K562 (cell line): Measurements from ENCODE around the gene PCYT1A. TPM values are rescaled to one million over a fixed set of nuclear protein-coding genes. Genes with fewer than 3 reads are reported as not detected.
A peak's percentile ranks its signal among the peaks of the same experiment; 100 is the strongest.
"Not testable (repeated sequence)": the region's sequence is repeated elsewhere in the genome, so short reads cannot be mapped to it uniquely, and the experiment has no call there.

Experiments used
- ATAC-seq: fragments of 200-7000 bp; cut with Tn5 transposase; 3 replicates; pipeline ENCODE4 v1.9.1; 2020; ENCODE audit warnings: moderate library complexity
- BruUV-seq: library from RNA; stranded (reverse); fragments of 400-500 nt; replicated peaks from 2 replicates; lab custom pipeline; 2021; lab: Mats Ljungman, UMichigan
- CTCF ChIA-PET: fragments of 300-600 bp; formaldehyde crosslinking; extraction: SDS; loops from one replicate; lab custom pipeline; 2021; ENCODE audit warnings: low intra/inter-chr PET ratio; lab: Yijun Ruan, JAX
- POLR2A ChIA-PET: fragments of 300-600, 350-650 bp; sonication (Branson Sonifier 250); formaldehyde crosslinking; extraction: SDS; loops from one replicate; lab custom pipeline; 2021; ENCODE audit warnings: antibody characterized with exemption, inconsistent platforms; lab: Yijun Ruan, JAX
- DNase-seq, 4 experiments: peaks; one replicate each; pipeline versions ENCODE4 v3.0.0 to v3.0.0-alpha.2; 2011 to 2018; ENCODE audit warnings: low spot score in 3 of 4, mixed read lengths in 3 of 4; ENCODE audit errors: extremely low read depth in 1 of 4
- FAIRE-seq: peaks from 2 replicates; lab custom pipeline; 2011; peaks lifted over from hg19 to GRCh38; lab: Jason Lieb, UNC
- H2AFZ ChIP-seq: 2 replicates; pipeline ENCODE4 v1.6.0; 2011; ENCODE audit warnings: low read depth, low read length, control low read depth, inconsistent platforms
- H3K27ac ChIP-seq: fragments of 200-600 bp; 3 replicates; pipeline ENCODE4 v1.8.0; 2011; ENCODE audit warnings: low read depth, mild to moderate bottlenecking, control low read depth, inconsistent platforms, low read length, moderate library complexity, mixed read lengths; ENCODE audit errors: extremely low read depth
- H3K27me3 ChIP-seq, 2 experiments: fragments of 300-600 bp in 1 of 2; 2 replicates in 1 of 2; 3 replicates in 1 of 2; pipeline versions ENCODE4 v1.6.0 to v1.8.0; 2011; ENCODE audit warnings: inconsistent platforms in 2 of 2, low read length in 2 of 2, mild to moderate bottlenecking in 1 of 2, mixed read lengths in 1 of 2, moderate library complexity in 1 of 2; ENCODE audit not compliant: control insufficient read depth in 2 of 2, insufficient read depth in 2 of 2
- H3K36me3 ChIP-seq: fragments of 300-600 bp; 3 replicates; pipeline ENCODE4 v1.8.0; 2011; ENCODE audit warnings: mild to moderate bottlenecking, low read length, inconsistent platforms; ENCODE audit not compliant: control insufficient read depth, insufficient read depth
- H3K4me1 ChIP-seq, 2 experiments: fragments of 200-600 bp in 1 of 2; replicated peaks in 1 of 2; 2 replicates in 1 of 2; 3 replicates in 1 of 2; pipeline versions ENCODE4 v1.5.1 to v1.8.0; 2011; ENCODE audit warnings: inconsistent platforms in 2 of 2, low read length in 2 of 2, mild to moderate bottlenecking in 1 of 2, mixed read lengths in 1 of 2, moderate library complexity in 1 of 2; ENCODE audit not compliant: control insufficient read depth in 2 of 2, insufficient read depth in 2 of 2
- H3K4me2 ChIP-seq: 2 replicates; pipeline ENCODE4 v1.6.1; 2011; ENCODE audit warnings: low read length, control low read depth, inconsistent platforms, mixed read lengths; ENCODE audit not compliant: insufficient read depth
- H3K4me3 ChIP-seq: fragments of 200-600 bp; sonication (generic), shearing (Covaris generic); 2 replicates; pipeline ENCODE4 v1.5.1; 2016; ENCODE audit warnings: control low read depth, inconsistent platforms
- H3K79me2 ChIP-seq: fragments of 200-600 bp; 3 replicates; pipeline ENCODE4 v1.8.0; 2011; ENCODE audit warnings: low read length, inconsistent platforms; ENCODE audit not compliant: control insufficient read depth, insufficient read depth
- H3K9ac ChIP-seq, 2 experiments: 2 replicates each; pipeline versions ENCODE4 v1.6.0 to v1.6.1; 2011; ENCODE audit warnings: low read depth in 2 of 2, low read length in 2 of 2, control low read depth in 1 of 2, inconsistent platforms in 1 of 2, mild to moderate bottlenecking in 1 of 2, mixed read lengths in 1 of 2; ENCODE audit not compliant: insufficient read depth in 1 of 2
- H3K9me1 ChIP-seq: one replicate; pipeline ENCODE4 v1.6.0; 2011; ENCODE audit warnings: inconsistent platforms, mild to moderate bottlenecking, low read length, moderate library complexity; ENCODE audit not compliant: control insufficient read depth, insufficient read depth
- H3K9me3 ChIP-seq: replicated peaks from 2 replicates; pipeline ENCODE4 v1.5.1; 2011; ENCODE audit warnings: low read depth, low read length, inconsistent platforms; ENCODE audit not compliant: control insufficient read depth, insufficient read depth
- H4K20me1 ChIP-seq: replicated peaks from 2 replicates; pipeline ENCODE4 v1.6.1; 2011; ENCODE audit warnings: low read length, inconsistent platforms, mixed read lengths; ENCODE audit not compliant: control insufficient read depth, insufficient read depth
- ADNP ChIP-seq: fragments of 200-800 bp; sonication (Bioruptor generic); IDR thresholded peaks from 2 replicates; pipeline ENCODE4 v1.6.1; 2016; ENCODE audit warnings: missing genetic modification characterization, missing compliant biosample characterization
- ARID1B ChIP-seq: fragments of 450-650 bp; IDR thresholded peaks from 2 replicates; pipeline ENCODE4 v1.6.1; 2016; ENCODE audit warnings: antibody characterized with exemption, mild to moderate bottlenecking, inconsistent platforms
- BRD4 ChIP-seq: fragments of 200-600 bp; sonication (generic); IDR thresholded peaks from 2 replicates; pipeline ENCODE4 v1.6.1; 2017; ENCODE audit warnings: inconsistent platforms
- ELF4 ChIP-seq: fragments of 450-650 bp; formaldehyde crosslinking; IDR thresholded peaks from 2 replicates; pipeline ENCODE4 v1.4.0; 2022; ENCODE audit warnings: missing genetic modification characterization
- FOXM1 ChIP-seq, 2 experiments: fragments of 450-650 bp in 1 of 2; sonication (generic) in 1 of 2; formaldehyde crosslinking in 1 of 2; IDR thresholded peaks; 2 replicates each; pipeline versions ENCODE4 v1.6.1 to v1.9.0; 2017 to 2022; ENCODE audit warnings: low read depth in 2 of 2, mild to moderate bottlenecking in 2 of 2, missing genetic modification reagents in 1 of 2, moderate library complexity in 1 of 2
- HDAC6 ChIP-seq: IDR thresholded peaks from 2 replicates; pipeline ENCODE4 v1.6.1; 2012; ENCODE audit warnings: low read depth, mild to moderate bottlenecking, control low read depth, inconsistent platforms, low read length, moderate library complexity
- MECOM ChIP-seq: fragments of 250-450 bp; sonication (Bioruptor Pico); IDR thresholded peaks from 2 replicates; pipeline ENCODE4 v1.8.0; 2022; ENCODE audit warnings: inconsistent platforms
- MLLT1 ChIP-seq, 2 experiments: fragments of 450-650 bp; IDR thresholded peaks; 2 replicates each; pipeline ENCODE4 v1.6.1; 2016
- PHF20 ChIP-seq: fragments of 450-650 bp; IDR thresholded peaks from 2 replicates; pipeline ENCODE4 v1.6.1; 2018; ENCODE audit not compliant: partially characterized antibody
- SNIP1 ChIP-seq: fragments of 450-650 bp; IDR thresholded peaks from 2 replicates; pipeline ENCODE4 v1.7.1; 2017; ENCODE audit warnings: low read depth, mild to moderate bottlenecking
- TGIF2 ChIP-seq: sonication (generic); formaldehyde crosslinking; IDR thresholded peaks from 2 replicates; pipeline ENCODE4 v1.8.1; 2022; ENCODE audit warnings: mild to moderate bottlenecking, missing genetic modification reagents, moderate library complexity
- ZNF175 ChIP-seq: fragments of 200-800 bp; sonication (Bioruptor generic); IDR thresholded peaks from 2 replicates; pipeline ENCODE4 v1.6.1; 2016; ENCODE audit warnings: low read depth, mild to moderate bottlenecking, missing genetic modification characterization, missing compliant biosample characterization
- ZNF311 ChIP-seq: fragments of 250-450 bp; sonication (Bioruptor Pico); IDR thresholded peaks from 2 replicates; pipeline ENCODE4 v1.4.0; 2020; ENCODE audit warnings: mild to moderate bottlenecking, moderate library complexity
- WGBS: fragments of 100-300 bp; shearing (Covaris generic); methylation state at CpG from one replicate; pipeline ENCODE4 v1.1.6; 2016; ENCODE audit warnings: low coverage, mixed read lengths; ENCODE audit not compliant: insufficient coverage; ENCODE audit errors: missing lambda C conversion rate; 5-methylcytosine and 5-hydroxymethylcytosine counted together
- in situ Hi-C: fragments of 300-500 bp; cut with MboI; formaldehyde crosslinking; loops from 4 replicates; pipeline ENCODE4 v1.15.0; 2018; ENCODE audit warnings: inconsistent platforms, mixed read lengths
- intact Hi-C: fragments of 100-400 bp; cut with micrococcal nuclease; formaldehyde crosslinking; loops from 2 replicates; pipeline ENCODE4 v1.14.2; 2022
- polyA plus RNA-seq, 8 experiments: library from polyadenylated mRNA; depleted of rRNA in 4 of 8; stranded (reverse) in 5 of 8; unstranded in 3 of 8; fragments of >200 nt; fragmentation: Nextera tagmentation in 2 of 8; fragmentation: Illumina TruSeq in 1 of 8; extraction: Ambion mirVana in 2 of 8; extraction: Trizol in 1 of 8; gene quantifications; 2 replicates each; pipeline versions ENCODE4 v1.2.1 to v1.2.3, GENCODE V29; 2011 to 2014; ENCODE audit warnings: inconsistent platforms in 1 of 8, missing spikeins in 1 of 8
- total RNA-seq, 7 experiments: library from RNA; depleted of rRNA in 6 of 7; stranded (reverse); fragments of >200 nt in 6 of 7; fragmentation: Illumina TruSeq in 2 of 7; extraction: Trizol in 2 of 7; gene quantifications; 2 replicates each; pipeline versions ENCODE4 v1.2.1 to v1.2.3, GENCODE V29; 2011 to 2021; ENCODE audit warnings: low replicate concordance in 1 of 7
- TF ChIP-seq, protein P1 (sequence below), 3 experiments: fragments of 200-800 bp in 1 of 3; sonication (Bioruptor generic) in 1 of 3; sonication (generic) in 1 of 3; formaldehyde crosslinking in 1 of 3; IDR thresholded peaks; 2 replicates each; pipeline versions ENCODE4 v1.6.1 to v1.8.0; 2016 to 2022; ENCODE audit warnings: mild to moderate bottlenecking in 2 of 3, missing compliant biosample characterization in 2 of 3, missing genetic modification characterization in 2 of 3, missing genetic modification reagents in 1 of 3

The PCYT1A gene
- total and polyA plus RNA-seq, 9 of the 15 experiments (the other 6 are each of a cell fraction or from before 2014, with no cell fraction given), result 13.4 to 62.8 (median 49.4) TPM

DNA sequence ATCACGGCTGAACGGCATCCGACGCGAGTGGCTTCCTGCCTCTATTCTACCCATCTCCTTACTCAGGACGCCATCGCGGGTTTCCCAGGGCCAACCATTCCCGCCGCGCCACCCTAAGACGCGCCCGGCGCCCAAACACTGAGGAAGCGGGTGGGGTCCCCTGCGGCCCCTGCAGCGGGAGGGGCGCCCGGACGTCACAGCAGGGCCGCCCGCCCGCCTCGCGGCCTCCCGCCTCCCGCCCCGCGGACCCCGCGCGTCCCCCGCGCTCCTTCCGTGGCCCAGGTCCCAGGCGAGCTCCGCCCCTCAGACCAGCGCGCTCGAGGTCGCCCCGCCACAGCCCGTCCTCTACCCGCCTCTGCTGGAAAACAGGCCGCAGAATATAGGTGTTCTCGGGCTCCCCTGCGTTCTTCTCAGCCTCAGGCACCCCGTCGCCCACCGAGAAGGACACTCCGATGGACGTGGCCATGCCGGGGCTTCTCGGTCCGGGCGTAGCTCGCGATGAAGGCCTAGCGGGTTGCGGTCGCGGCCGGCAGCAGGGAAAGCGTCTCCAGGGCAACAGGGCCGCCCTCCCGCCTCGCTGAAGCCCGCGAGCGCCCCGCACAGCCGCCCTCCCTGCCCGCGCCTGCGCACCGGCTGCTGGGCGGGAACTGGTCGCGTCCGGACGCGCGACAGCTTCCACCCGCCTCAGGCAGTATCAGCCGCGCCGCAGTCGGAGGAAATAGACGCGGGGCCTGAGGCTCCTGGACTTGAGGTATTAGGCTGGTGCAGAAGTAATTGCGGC is 30.4 kb upstream of the PCYT1A start, which contains the start of gene DYNLT2B (continued):
- TF ChIP-seq ARID1B (no peak; the same call in 1 of the 2 replicates), BRD4 (no peak), TGIF2 (CRISPR knock-in tag) (no peak), ZNF311 (no peak), MECOM (no peak), FOXM1 (IDR thresholded peaks at IDR 0.05; ENCODE audit: low read depth) (no peak), FOXM1 (CRISPR knock-in tag; IDR thresholded peaks at IDR 0.05; ENCODE audit: low read depth) (0 out of 2 replicates have a peak, but pooled peaks have one; percentile 82)

DNA sequence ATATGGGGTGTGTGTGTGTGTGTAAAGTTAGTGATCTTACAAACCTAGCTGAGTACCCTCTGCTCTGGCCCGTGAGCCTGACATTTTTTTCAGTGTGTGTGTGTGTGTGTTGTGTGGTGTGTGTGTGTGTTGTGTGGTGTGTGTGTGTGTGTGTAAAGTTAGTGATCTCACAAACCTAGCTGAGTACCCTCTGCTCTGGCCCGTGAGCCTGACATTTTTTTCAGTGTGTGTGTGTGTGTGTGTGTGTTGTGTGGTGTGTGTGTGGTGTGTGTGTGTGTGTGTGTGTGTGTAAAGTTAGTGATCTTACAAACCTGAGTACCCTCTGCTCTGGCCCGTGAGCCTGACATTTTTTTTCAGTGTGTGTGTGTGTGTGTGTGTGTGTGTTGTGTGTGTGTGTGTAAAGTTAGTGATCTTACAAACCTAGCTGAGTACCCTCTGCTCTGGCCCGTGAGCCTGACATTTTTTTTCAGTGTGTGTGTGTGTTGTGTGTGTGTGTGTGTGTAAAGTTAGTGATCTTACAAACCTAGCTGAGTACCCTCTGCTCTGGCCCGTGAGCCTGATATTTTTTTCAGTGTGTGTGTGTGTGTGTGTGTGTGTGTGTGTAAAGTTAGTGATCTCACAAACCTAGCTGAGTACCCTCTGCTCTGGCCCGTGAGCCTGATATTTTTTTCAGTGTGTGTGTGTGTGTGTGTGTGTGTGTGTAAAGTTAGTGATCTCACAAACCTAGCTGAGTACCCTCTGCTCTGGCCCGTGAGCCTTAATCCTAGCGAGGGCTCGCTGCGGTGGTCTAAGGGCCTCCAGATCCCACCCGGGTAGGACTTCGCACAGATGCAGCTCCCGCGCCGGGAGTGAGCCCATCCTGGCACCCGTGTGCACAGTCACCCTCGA is 29.5 kb upstream of the PCYT1A start:
- ChIA-PET CTCF (interaction anchor here (0.6 kb wide), 1 partner anchor 33 kb away, joined by 3 read pairs; no protein-coding TSS in a partner anchor), POLR2A (interaction anchor here (0.6 to 2.2 kb wide), 21 partner anchors 7 to 173 kb away, joined by 3 to 14 read pairs (median 4); partner anchors contain the start of gene TM4SF19)
- Histone ChIP-seq H3K4me1 (peaks cover 4 to 15% of the 10 kb centered on the region in 2 experiments; a peak in 4 of 5 replicates), H3K9ac (peak overlapping the region; percentile 83 to 100), H3K27ac (peak overlapping the region; percentile 94), H2AFZ (peak overlapping the region; percentile 99), H3K79me2 (peaks cover 16% of the 10 kb centered on the region), H3K4me2 (peak overlapping the region; percentile 97), H3K36me3 (peaks cover 35% of the 10 kb centered on the region; the same call in 2 of the 3 replicates), H3K4me3 (peak overlapping the region; percentile 93)
- BruUV-seq, H3K9me3 ChIP-seq, H3K9me1 ChIP-seq, H3K27me3 ChIP-seq, H4K20me1 ChIP-seq, DNase-seq, in situ Hi-C loops, ATAC-seq: not testable (repeated sequence)
- intact Hi-C loops, result loop anchor here (5.0 kb wide), 1 partner anchor 130 kb away; no protein-coding TSS in a partner anchor
- peak; percentile 49 for FAIRE-seq
- 6% methylated on average over 16 of the region's 17 CpGs for WGBS
- peak; percentile 66; the same call in 1 of the 2 replicates for TF ChIP-seq ELF4
- TF ChIP-seq HDAC6, result peak; percentile 85; the same call in 1 of the 2 replicates
- peak; percentile 51 for TF ChIP-seq PHF20
- 0 out of 2 replicates have a peak, but pooled peaks have one; percentile 10 for TF ChIP-seq SNIP1
- TF ChIP-seq MLLT1 (IDR thresholded peaks at IDR 0.05), result 0 out of 4 replicates have a peak, but pooled peaks have one; percentile 33 to 39
- TF ChIP-seq ADNP (tag), result peak; percentile 60; the same call in 1 of the 2 replicates
- TF ChIP-seq ZNF175, result 0 out of 2 replicates have a peak, but pooled peaks have one; percentile 43
- 0 out of 2 replicates have a peak, but pooled peaks have one; percentile 48 for TF ChIP-seq MECOM
- TF ChIP-seq, protein P1, sequence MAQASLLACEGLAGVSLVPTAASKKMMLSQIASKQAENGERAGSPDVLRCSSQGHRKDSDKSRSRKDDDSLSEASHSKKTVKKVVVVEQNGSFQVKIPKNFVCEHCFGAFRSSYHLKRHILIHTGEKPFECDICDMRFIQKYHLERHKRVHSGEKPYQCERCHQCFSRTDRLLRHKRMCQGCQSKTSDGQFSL (CRISPR knock-in tag; IDR thresholded peaks at IDR 0.05), result peak; percentile 40; the same call in 1 of the 2 replicates
- TF ChIP-seq, protein P1 (tag; IDR thresholded peaks at IDR 0.05), result not testable (repeated sequence)
